Right ventricle myocardium inferior (tissue), 1 donor: Measurements from ENCODE around the gene ZNF774. TPM values are rescaled to one million over a fixed set of nuclear protein-coding genes. Genes with fewer than 3 reads are reported as not detected.

Experiments used
- ATAC-seq: fragments of 200-7000 bp; cut with Tn5 transposase; one replicate; pipeline ENCODE4 v1.9.1; 2020; ENCODE audit warnings: mild to moderate bottlenecking, moderate library complexity
- DNase-seq: peaks from one replicate; pipeline ENCODE4 v3.0.0; 2021; ENCODE audit errors: missing footprints
- intact Hi-C: fragments of 100-400 bp; cut with DNase I; formaldehyde crosslinking; loops from one replicate; pipeline ENCODE4 v1.11.0; 2022
- total RNA-seq: library from RNA; stranded (reverse); fragmentation: NEBNext Ultra II Directional; extraction: Animal tissue kit (Norgen Biotek cat#: 25700); gene quantifications from one replicate; pipeline ENCODE4 v1.2.1, GENCODE V29; 2021
- donor health status: DM: no; HTN: yes; CAD: no; lungs with severe emphysema.

ZNF774 gene
- total RNA-seq, 1 donor from 2014 or later = 4.6 TPM

DNA sequence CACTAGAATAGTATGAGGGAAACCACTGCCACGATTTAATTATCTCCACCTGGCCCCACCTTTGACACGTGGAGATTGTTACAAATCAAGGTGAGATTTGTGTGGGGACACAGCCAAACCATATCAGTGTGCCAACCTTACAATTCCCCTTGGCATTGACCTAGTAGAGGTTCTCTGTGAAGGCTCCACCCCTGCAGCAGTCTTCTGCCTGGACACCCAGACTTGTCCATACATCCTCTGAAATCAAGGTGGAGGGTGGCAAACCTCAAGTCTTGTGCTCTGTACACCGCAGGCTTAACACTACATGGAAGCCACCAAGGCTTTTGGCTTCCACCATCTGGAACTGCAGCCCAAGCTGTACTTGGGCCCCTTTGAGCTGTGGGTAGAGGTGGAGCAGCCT is 27.2 kb downstream of the ZNF774 start:
- intact Hi-C loops = no loop called here
- ATAC-seq (no peak), DNase-seq (no peak)

DNA sequence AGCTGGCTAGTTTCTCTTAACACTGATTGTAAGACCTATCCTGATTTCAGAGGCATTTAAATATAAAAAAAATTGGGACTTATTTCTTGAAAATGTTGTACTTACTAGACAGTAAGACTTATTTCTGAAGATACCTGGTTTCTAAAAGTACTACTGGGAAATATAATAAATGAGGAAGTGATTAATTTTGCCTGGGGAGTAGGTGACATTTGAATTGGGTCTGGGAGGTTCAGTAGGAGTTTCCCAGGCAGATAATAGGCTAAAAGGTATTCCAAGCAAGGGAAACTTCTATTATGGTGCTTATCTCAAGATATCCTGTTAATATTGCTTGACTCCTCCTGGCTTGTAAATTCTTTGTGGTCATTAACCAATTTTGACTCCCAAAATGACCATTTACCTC is 29.4 kb downstream of the ZNF774 start:
- DNase-seq = no peak
- ATAC-seq = no peak
- intact Hi-C loops = no loop called here

GRCh38 chr15:90382320-90382719 is 30.2 kb downstream of the ZNF774 start:
- intact Hi-C loops = no loop called here
- ATAC-seq (no peak), DNase-seq (no peak)

DNA sequence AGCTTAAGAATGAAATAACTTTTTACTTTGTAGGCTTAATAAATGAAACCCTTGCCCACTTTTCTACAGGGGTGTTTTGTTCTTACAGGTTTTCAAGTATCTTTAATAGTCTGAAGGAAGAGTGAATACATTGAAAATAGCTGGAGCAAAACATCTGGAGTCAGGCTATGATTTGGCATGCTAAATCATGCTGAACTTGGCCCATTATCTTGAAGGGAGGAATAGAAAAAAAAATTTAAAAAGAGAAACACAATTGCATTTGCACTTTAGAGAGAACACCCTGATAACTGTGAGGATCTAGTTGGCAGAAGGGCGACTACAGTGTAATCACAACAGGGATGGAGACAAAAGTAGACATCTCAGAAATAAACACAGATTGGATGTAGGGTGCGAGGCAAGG is 34.1 kb downstream of the ZNF774 start:
- ATAC-seq (no peak), DNase-seq (no peak)
- intact Hi-C loops = loop anchor here (5.0 kb wide), 1 partner anchor 36 kb away; no protein-coding TSS in a partner anchor

DNA sequence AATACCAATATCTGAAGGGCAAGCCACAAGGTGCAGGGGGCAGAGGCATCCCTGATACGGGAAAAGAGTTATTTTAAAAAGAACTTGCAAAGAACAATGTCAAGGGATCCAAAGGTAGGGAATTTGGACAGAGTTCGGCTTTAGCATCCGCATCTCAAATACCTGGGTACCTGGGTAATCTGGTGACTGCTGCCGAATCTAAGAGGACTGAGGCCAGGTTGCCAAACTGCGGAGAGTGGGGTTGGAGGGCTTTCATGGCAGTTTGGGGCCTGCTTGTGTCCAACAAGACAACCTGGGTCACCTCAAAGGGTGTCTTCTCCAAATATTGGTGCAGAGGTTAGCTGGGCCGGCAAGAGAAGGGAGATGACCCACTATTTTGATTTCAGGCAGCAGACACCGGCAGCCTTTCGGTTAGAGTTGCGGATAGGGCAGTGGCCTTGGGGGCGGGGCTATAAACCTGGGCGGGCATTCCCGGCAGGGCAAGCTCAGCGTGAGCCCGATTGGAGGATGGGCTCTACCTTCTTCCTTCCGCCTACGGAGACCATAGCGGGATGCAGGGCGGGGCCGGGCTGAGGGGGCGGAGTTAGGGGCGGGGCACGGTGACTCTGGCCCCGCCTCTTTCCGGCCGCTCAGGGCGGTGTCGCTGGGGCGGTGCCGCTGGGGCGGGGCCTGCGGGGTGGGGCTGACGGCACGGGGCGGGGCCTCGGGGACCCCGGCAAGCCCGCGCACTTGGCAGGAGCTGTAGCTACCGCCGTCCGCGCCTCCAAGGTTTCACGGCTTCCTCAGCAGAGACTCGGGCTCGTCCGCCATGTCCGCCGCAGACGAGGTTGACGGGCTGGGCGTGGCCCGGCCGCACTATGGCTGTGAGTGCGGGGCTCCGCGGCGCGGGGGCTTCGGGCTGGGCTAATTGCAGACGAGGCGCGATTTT is 35.7 kb downstream of the ZNF774 start, which contains the start of gene IQGAP1:
Gene IQGAP1, plus strand, starts transcription at position 709 of the 928 bp plus-strand sequence. Its CDS starts 100 bp downstream, at position 809.
- DNase-seq (peak; percentile 99), ATAC-seq (peak; percentile 99)
- intact Hi-C loops = loop anchor here (1.0 to 5.0 kb wide), 3 partner anchors 25 to 78 kb away; no protein-coding TSS in a partner anchor

DNA sequence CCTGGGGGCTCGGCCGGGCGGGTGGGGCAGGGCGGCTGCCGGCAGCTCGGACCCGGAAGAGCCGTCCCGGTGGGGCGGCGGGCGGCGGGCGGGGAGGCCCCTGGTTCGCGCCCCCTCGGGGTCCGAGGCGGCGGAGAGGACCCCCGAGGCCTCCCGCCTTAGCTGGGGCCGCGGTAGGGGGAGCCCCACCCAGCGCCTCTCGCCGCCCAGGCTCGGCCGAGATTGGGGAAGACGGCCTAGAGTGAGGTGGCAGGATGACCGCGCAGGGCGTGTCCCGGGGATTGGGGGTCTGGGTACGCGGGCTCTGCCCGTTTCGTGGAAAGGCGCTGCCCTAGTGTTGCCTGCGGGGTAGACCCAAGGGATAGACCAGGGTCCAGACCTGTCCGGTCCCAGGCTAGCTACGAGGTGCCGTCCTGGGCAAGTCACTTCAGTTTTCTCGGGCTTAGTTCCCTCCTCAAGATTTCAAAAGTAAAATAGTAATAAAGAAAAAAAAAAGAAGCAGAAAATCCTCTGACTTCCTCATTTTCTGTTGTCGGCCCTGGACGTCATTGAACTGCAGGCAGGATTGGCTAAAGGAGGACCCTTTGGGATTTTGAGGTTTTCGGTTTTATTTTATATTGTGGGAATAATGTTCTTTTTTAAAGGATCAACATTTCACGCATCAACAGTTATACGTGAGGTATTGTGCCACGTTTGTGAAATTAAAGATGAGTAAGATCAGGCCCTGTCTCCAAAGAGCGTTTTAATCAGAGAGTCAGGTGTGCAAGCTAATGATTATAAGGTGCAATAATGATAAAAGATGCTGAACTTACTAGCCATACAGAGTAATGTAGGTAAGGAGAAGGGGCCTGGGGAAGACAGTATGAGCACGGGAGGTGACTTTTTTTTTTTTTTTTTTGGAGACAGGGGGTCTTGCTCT is 36.6 kb downstream of the ZNF774 start:
- DNase-seq (peak; percentile 90), ATAC-seq (peak; percentile 59)
- intact Hi-C loops = loop anchor here (1.0 to 5.0 kb wide), 3 partner anchors 26 to 77 kb away; no protein-coding TSS in a partner anchor

- intact Hi-C loops = loop anchor here (2.0 to 5.0 kb wide), 2 partner anchors 27 to 33 kb away; no protein-coding TSS in a partner anchor
- DNase-seq = no peak
These were observed 37.4 kb downstream of the ZNF774 start for GRCh38 chr15:90389513-90389912.

DNA sequence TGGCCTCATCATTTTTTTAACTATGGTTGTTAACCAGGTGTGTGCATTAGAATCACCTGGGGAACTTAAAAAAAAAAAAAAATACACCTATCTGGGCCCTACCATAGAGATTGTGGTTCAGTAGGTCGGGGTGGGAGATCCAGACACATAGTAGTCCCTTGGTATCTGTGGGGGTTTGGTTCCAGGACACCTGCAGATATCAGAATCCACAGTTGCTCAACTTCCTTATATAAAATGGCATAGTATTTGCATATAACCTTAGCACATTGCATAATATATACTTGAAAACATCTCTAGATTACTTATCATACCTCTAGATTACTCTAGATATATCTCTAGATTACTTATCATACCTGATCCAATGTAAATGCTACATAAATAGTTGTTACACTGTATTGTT is 41.0 kb downstream of the ZNF774 start:
- ATAC-seq (no peak), DNase-seq (no peak)
- intact Hi-C loops = no loop called here

More at GRCh38 chr15:90389513-90389912, 37.4 kb downstream of the ZNF774 start:
- no peak for ATAC-seq

GRCh38 chr15:90394074-90394473 is 42.0 kb downstream of the ZNF774 start:
- DNase-seq (no peak), ATAC-seq (no peak)
- intact Hi-C loops = no loop called here

GRCh38 chr15:90394748-90395442 is 42.8 kb downstream of the ZNF774 start:
- DNase-seq (no peak), ATAC-seq (no peak)
- intact Hi-C loops = no loop called here

DNA sequence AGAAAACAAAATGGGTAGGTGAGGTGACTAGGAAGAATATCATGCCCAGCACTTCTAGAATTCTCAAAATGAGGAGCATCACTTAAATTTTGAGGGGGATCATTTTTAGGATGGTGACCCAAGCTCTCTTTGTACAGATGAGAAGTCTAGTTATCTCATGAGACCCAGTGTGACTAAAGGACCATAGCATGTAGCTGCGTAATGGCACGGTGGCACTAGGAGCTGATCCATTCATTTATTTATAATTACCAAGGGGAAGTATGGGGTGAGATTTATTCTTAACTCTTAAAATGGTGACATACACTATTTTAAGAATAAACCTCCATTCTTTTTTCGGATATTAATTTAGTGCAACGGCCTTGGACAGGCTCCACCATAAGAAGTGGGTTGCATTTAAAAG is 44.2 kb downstream of the ZNF774 start:
- DNase-seq (no peak), ATAC-seq (no peak)
- intact Hi-C loops = no loop called here

DNA sequence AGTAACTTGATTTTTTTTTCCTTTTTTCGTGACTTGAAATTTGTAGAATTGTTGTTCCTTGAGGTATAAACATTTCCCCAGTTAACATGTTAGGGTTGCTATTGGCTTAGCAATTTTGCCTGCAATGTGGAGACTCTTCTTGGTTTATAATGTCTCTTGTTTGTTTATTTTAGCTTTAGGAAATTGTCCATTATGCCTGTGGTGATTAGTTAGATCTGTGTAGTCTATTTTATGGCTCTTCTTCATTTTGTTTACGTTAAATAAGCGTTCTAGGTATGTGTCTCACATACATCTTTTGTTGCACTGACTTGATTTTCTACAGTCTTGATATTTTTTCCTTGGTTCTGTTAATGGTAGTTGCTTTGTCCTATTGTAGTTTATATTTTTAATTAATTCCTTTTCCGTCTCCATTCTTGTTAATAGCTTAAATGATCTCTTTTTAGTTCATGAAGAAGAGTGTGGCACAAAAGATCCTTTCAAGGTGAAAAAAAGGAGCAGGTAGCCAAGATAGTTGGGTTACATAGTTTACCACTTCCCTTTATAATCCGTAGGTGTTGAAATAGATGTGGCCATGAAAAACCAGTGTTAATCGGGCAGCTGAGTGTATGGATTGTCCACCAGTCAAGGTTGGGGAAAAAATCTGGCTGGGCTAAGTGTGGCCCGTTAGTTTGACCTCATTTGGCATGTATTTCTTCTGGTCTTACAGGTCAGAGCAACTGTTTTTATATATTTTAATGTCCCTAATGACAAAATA is 48.1 kb downstream of the ZNF774 start:
- DNase-seq (no peak), ATAC-seq (peak; percentile 18)
- intact Hi-C loops = no loop called here

- ATAC-seq (peak; percentile 97), DNase-seq (peak; percentile 50)
- intact Hi-C loops = no loop called here
These were observed 48.8 kb downstream of the ZNF774 start for GRCh38 chr15:90400759-90401314.

- intact Hi-C loops = no loop called here
- DNase-seq = no peak
- ATAC-seq = no peak
These were observed 49.4 kb downstream of the ZNF774 start for GRCh38 chr15:90401495-90401894.

GRCh38 chr15:90402223-90402622 is 50.1 kb downstream of the ZNF774 start:
- DNase-seq (peak; percentile 58), ATAC-seq (peak; percentile 73)
- intact Hi-C loops = no loop called here

DNA sequence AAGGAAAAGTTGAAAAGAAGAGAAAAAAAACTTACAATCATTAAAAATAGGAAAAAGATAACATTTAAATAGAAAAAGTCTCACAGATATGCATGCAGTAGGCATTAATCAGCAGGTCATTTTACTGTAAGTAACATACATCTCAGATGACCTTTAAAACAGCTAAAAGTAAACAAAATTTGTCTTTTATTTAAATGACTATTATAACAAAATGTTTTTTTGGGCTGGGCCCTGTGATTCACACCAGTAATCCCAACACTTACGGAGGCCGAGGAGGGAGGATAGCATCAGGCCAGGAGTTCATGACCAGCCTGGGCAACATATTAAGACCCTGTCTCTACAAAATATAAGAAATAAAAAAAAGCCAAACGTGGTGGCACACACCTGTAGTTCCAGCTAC is 50.7 kb downstream of the ZNF774 start:
- intact Hi-C loops = no loop called here
- no peak for ATAC-seq
- DNase-seq = no peak

- DNase-seq (no peak), ATAC-seq (no peak)
- intact Hi-C loops = no loop called here
These were observed 53.0 kb downstream of the ZNF774 start for GRCh38 chr15:90405055-90405607.
